IPS-18c (cell line): ENCODE measurements around the gene PCDHGA3.
"Not testable (repeated sequence)": the region's sequence is repeated elsewhere in the genome, so short reads cannot be mapped to it uniquely, and the experiment has no call there.

Source experiments
- H3K4me3 ChIP-seq: 2 replicates; pipeline ENCODE4 v1.7.0; 2013; ENCODE audit warnings: low read depth, mild to moderate bottlenecking, low read length, moderate library complexity; ENCODE audit not compliant: insufficient read depth
- H3K9me3 ChIP-seq: one replicate; pipeline ENCODE4 v1.6.1; 2013; ENCODE audit warnings: mild to moderate bottlenecking, low read length, moderate library complexity; ENCODE audit not compliant: control insufficient read depth, insufficient read depth

Gene PCDHGA3

GRCh38 chr5:141393267-141393666 is 49.6 kb downstream of the PCDHGA3 start:
- Histone ChIP-seq H3K4me3 (no peak overlapping the region), H3K9me3 (peaks cover 20% of the 10 kb centered on the region)

GRCh38 chr5:141394401-141395187 is 51.0 kb downstream of the PCDHGA3 start:
- not testable (repeated sequence) for H3K4me3 ChIP-seq
- H3K9me3 ChIP-seq: peaks cover 21% of the 10 kb centered on the region
